NCI-H1436 treated with DMSO at 0.1 percent for 48 hours (cell line): ENCODE measurements around the gene LHFPL2.

Source experiments
- DNase-seq: peaks from one replicate; lab custom pipeline; 2025; lab: John Stamatoyannopoulos, UW

Gene LHFPL2

DNA sequence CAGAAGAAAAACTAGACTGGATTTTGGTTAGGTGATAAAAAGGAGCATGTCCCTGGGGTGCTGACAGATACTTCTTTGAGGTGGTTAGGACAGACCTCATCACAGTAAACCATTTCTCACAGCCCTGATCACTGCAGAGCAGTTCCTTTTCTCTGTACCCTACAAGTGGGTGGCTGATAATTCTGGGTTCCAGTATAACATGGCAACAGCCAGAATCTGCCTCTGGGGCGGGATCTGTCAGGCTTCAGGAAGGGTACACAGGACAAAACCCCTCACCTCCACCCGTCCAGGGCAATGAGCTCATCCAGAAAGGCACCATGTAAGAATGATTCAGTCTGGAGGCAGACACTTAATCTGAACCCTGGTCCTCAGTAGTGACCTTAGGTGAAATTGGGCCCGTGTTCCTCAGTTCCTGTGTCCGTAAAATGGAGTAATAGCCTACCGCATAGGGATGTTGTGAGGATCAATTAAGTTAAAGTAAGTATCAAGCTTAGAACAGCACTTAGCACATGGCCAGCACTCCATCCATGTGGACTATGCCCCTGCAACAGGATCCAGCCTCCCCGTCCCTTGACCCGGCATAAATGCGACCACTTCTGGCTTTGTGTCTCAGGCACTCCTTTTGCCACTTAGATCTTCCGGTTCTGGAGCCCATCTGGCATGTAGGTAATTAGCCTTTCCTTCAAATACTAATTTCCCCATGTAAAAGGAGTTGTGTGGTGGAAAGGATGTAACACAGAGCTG, 129.2 kb downstream of the LHFPL2 start:
- no peak for DNase-seq

- DNase-seq, result no peak
Measured at GRCh38 chr5:78518365-78519197, 130.0 kb downstream of the LHFPL2 start.

DNA sequence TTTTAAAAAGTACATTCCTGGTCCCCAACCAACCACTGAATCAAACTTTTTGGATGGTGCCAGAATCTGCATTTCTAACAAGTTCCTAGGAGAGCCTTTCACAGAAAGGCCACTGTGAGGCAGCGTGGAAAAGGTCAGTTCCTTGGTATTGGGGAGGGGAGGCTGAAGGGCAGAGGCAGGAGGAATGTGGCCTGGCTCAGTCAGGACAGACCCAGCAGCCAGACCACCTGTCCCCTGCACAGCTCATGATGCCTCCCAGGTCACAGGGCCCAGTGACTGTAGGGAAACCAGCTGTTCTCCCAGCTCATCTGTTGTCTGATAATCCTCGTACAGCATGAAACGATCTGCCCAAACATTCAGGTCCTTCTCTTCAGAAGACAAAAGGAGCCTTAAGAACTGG, 132.9 kb downstream of the LHFPL2 start:
- DNase-seq, result no peak

GRCh38 chr5:78514427-78515330, 133.9 kb downstream of the LHFPL2 start:
- no peak for DNase-seq

- no peak for DNase-seq
Measured at GRCh38 chr5:78513441-78513840, 135.1 kb downstream of the LHFPL2 start.

- DNase-seq, result no peak
Measured at GRCh38 chr5:78512435-78512834, 136.1 kb downstream of the LHFPL2 start.

- DNase-seq, result no peak
Measured at GRCh38 chr5:78511121-78511906, 137.3 kb downstream of the LHFPL2 start.

GRCh38 chr5:78509884-78510769, 138.4 kb downstream of the LHFPL2 start:
- no peak for DNase-seq

DNA sequence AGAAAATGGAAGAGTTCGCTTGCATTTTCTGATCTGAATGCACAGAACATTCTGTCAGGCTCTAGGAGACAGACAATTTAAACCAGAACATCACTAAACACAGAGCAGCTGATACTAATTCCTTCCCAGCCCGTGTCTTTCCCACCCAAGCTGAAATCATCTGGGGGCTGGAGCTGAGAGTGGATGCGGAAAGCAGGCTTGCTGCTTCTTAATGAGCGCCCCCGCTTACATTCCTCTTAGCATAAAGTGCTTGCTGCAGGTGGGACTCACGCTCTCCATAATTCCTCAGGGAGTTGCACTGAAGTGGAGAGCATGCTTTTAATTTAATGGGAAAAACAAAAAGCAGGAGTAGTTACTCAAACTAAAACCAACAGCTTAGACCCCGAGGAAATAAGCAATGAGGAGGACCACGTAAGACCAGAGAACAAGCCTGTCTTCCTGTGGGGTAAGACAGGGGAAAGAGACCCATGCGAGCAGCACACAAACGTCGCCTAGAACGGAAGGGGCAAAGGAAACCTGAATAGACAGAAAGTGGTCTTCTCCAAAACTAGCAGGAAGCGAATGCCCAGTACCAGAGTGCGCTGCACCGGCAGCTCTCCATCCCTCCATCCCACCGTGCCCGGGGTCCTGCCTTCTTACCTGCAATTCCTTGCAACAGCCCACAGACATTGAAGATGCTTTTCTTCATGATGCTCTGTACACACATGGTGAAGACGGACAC, 139.3 kb downstream of the LHFPL2 start:
- DNase-seq, result peak; percentile 22

- DNase-seq, result no peak
Measured at GRCh38 chr5:78508186-78508765, 140.3 kb downstream of the LHFPL2 start.

- DNase-seq, result no peak
Measured at GRCh38 chr5:78507531-78507930, 141.0 kb downstream of the LHFPL2 start.

DNA sequence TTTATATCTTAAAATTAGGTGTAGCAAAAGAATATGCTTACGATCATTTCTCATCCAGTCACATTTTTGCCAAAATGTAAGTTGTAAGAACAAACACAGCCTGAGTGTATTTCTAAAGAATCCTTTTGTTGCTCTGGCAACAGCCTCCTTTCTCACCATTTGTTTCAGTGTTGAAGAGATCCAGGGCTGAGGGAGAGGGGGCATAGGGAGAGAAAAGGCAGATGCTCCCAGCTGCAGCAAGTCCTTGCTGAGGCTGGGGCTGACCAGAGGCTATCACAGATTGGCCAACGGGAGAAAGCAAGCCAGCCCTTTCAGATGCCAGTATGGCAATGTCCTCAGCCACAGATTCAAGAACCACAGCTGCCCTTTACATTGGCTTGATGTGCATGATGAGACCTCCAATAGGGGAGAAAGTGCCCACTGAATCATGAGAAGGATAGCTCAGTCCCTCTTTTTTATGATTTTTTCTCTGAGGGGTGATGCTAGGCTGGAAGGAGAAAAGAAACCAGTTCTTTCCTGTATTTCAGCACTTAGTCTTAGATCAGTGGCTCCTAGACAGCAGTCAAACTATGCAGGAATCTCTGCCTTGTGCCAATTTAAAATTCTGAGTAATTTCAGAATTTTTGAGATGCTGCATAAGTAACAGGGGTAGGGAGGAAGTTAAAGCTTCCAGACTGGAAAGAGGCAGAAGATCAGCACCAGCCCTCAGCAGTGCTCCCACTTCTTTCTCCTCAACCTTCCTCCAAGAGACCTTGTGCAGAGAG, 142.1 kb downstream of the LHFPL2 start:
- DNase-seq, result no peak

DNA sequence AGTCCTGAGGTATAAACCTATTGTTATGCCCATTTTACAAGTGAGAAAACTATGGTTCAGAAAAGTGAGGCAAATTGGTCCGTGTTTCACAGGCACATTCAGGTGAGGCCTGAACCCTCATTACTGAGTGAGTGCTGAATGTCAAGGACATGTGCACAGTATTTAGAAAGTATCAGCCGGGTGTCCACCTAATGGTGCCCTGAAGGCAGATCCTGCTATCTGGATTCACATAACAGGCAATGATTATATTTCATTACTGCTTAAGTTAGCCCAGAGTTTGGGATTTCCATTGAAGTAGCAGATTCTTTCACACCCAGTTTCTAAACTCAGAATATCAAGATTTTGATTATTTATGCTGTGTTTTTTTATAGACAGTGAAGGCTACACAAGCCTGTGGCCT, 142.7 kb downstream of the LHFPL2 start:
- no peak for DNase-seq

GRCh38 chr5:78504704-78505677, 143.6 kb downstream of the LHFPL2 start:
- peak; percentile 44 for DNase-seq

DNA sequence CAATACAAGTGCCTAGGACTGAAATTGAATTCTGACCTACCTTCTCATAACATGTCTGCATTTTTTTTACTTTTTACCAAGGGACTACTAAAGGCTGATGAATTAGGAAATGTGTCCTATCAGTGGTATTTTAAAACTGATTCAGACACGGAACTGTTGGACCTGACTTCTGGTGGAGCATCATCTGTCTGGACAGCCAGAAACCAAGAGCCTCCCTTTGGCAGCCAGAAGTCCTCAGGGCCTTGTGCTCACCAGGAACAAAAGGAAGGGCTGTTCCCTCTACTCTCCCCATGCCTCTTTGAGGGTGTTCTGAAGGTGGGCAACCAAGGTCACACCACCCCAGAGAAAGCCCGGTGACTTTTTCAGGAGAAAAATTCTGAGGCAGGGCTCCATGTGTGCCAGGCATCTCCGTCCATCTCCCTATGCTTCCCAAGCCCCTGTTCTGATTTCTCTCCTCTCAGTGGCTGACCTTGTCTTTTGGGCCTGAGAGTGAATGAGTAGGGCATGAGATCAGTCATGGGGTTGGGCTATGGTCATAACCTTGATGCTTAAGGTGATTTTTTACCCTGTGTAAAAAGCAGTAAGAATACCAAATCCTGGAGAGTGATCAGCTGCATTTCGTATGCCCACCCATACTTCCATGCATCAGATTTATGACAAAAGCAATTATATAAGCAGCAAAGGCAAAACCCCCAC, 144.5 kb downstream of the LHFPL2 start:
- DNase-seq, result no peak

DNA sequence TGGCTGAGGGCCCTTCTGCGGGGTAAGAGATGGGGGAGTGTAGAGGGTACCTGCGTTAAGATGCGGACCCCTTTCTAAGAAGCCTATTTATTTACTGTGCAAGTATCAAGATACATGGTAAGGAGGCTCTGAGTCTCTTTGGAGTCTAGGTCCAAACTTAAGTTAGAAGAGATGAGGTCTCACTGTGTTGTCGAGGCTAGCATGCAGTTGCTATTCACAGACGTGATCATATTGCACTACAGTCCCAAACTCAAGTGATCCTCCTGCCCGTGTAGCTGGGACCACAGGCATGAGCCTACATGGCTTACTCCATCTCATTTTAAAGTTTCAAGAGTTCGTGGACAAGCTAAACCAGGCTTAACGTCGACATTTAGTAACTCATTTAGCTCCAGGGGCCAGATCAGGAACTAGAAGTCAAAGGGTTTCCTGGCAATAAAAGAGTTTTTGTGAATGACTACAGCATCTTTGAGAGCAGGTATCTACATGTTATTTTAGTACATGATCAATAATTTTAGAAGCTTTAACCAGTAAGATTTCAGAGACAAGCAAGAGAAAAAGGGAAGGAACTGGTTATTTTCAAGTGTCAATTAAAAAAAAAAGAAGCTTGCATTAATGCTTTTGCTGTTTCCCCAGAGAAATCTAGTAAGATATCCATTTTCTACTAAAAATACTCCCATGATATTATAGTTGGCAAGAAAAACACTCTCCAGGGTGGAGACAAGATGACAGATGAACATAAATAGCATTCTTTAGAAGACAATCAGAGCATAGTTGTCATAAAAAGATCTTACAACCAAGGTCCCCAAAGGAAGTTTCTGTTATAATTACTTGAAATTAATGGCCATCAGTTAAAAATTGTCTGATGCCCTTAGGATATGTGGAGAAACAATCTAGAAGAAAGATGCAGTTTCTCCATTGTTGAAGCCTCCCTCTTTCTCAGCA, 146.9 kb downstream of the LHFPL2 start:
- no peak for DNase-seq
